Progenitor cell of endocrine pancreas (in vitro differentiated cells): ENCODE results near the gene FSTL4. TPM values are rescaled to one million over a fixed set of nuclear protein-coding genes. Genes with fewer than 3 reads are reported as not detected.

Experiments used
- DNase-seq: peaks from one replicate; pipeline ENCODE4 v3.0.0; 2021; ENCODE audit warnings: low spot score; ENCODE audit not compliant: unreplicated experiment
- H3K27ac Mint-ChIP-seq: 2 replicates; pipeline ENCODE4 v1.8.0; 2021; ENCODE audit warnings: mild to moderate bottlenecking, moderate library complexity, mixed read lengths
- H3K27me3 Mint-ChIP-seq: 2 replicates; pipeline ENCODE4 v1.8.0; 2021; ENCODE audit warnings: mixed read lengths
- H3K36me3 Mint-ChIP-seq: 2 replicates; pipeline ENCODE4 v1.8.0; 2022; ENCODE audit warnings: mixed read lengths; ENCODE audit not compliant: insufficient read depth
- H3K4me1 Mint-ChIP-seq: 2 replicates; pipeline ENCODE4 v1.8.0; 2021; ENCODE audit warnings: low read depth, mixed read lengths
- H3K4me3 Mint-ChIP-seq: 2 replicates; pipeline ENCODE4 v1.8.0; 2021; ENCODE audit warnings: low read depth, mild to moderate bottlenecking, moderate library complexity, mixed read lengths
- H3K9me3 Mint-ChIP-seq: 2 replicates; pipeline ENCODE4 v1.8.0; 2021; ENCODE audit warnings: low read depth, mixed read lengths
- CTCF ChIP-seq: fragments of 200-600 bp; sonication (generic); IDR thresholded peaks from one replicate; pipeline ENCODE4 v1.5.0; 2021; ENCODE audit warnings: antibody characterized with exemption, mild to moderate bottlenecking; ENCODE audit not compliant: unreplicated experiment
- total RNA-seq: library from RNA; stranded (reverse); gene quantifications from 2 replicates; pipeline ENCODE4 v1.2.1, GENCODE V29; 2021

The FSTL4 gene
- total RNA-seq, 1 donor from 2014 or later: 2.4 TPM

GRCh38 chr5:133364936-133365707 is 247.2 kb downstream of the FSTL4 start:
- H3K4me1 Mint-ChIP-seq: peaks cover 4% of the 10 kb centered on the region
- peak; percentile 33 for DNase-seq
- H3K4me3 Mint-ChIP-seq: no peak overlapping the region
- H3K27ac Mint-ChIP-seq: no peak overlapping the region
- no peaks in the 10 kb centered on the region for H3K9me3 Mint-ChIP-seq
- TF ChIP-seq CTCF: peak; percentile 66
- H3K27me3 Mint-ChIP-seq: peaks cover 3% of the 10 kb centered on the region
- H3K36me3 Mint-ChIP-seq: no peaks in the 10 kb centered on the region

- Mint-ChIP-seq H3K27ac (no peak overlapping the region), H3K27me3 (peaks cover 3% of the 10 kb centered on the region), H3K9me3 (no peaks in the 10 kb centered on the region), H3K4me1 (peaks cover 4% of the 10 kb centered on the region), H3K36me3 (no peaks in the 10 kb centered on the region), H3K4me3 (no peak overlapping the region)
- no peak for DNase-seq
- no peak for TF ChIP-seq CTCF
These were observed 248.3 kb downstream of the FSTL4 start for GRCh38 chr5:133363807-133364587.

- Mint-ChIP-seq H3K9me3 (no peaks in the 10 kb centered on the region), H3K36me3 (no peaks in the 10 kb centered on the region), H3K4me1 (peaks cover under 1% of the 10 kb centered on the region), H3K27me3 (peaks cover 3% of the 10 kb centered on the region), H3K27ac (no peak overlapping the region), H3K4me3 (no peak overlapping the region)
- no peak for DNase-seq
- no peak for TF ChIP-seq CTCF
These were observed 249.9 kb downstream of the FSTL4 start for GRCh38 chr5:133362438-133362837.

GRCh38 chr5:133361922-133362321 is 250.4 kb downstream of the FSTL4 start:
- Mint-ChIP-seq H3K4me1 (no peaks in the 10 kb centered on the region), H3K27ac (no peak overlapping the region), H3K36me3 (no peaks in the 10 kb centered on the region), H3K27me3 (peaks cover 3% of the 10 kb centered on the region), H3K9me3 (no peaks in the 10 kb centered on the region), H3K4me3 (no peak overlapping the region)
- no peak for DNase-seq
- TF ChIP-seq CTCF: no peak

GRCh38 chr5:133360693-133361472 is 251.5 kb downstream of the FSTL4 start:
- Mint-ChIP-seq H3K27ac (no peak overlapping the region), H3K4me1 (no peaks in the 10 kb centered on the region), H3K9me3 (no peaks in the 10 kb centered on the region), H3K36me3 (no peaks in the 10 kb centered on the region), H3K4me3 (no peak overlapping the region), H3K27me3 (peaks cover 3% of the 10 kb centered on the region)
- no peak for DNase-seq
- TF ChIP-seq CTCF: no peak
